SK-N-MC (cell line): ENCODE data around the gene PCGF3.
"Not testable (repeated sequence)": the region's sequence is repeated elsewhere in the genome, so short reads cannot be mapped to it uniquely, and the experiment has no call there.

Experiments used
- DNase-seq: peaks from one replicate; pipeline ENCODE4 v3.0.0-alpha.2; 2011; ENCODE audit warnings: low read depth, low spot score
- H3K27ac ChIP-seq: fragments of 200-600 bp; sonication (generic); 2 replicates; pipeline ENCODE4 v1.5.1; 2016; ENCODE audit warnings: mixed run types
- H3K36me3 ChIP-seq: fragments of 200-600 bp; sonication (generic); 2 replicates; pipeline ENCODE4 v1.6.1; 2017; ENCODE audit warnings: antibody characterized with exemption, low read length, mixed read lengths; ENCODE audit not compliant: insufficient read depth
- H3K4me3 ChIP-seq: fragments of 200-600 bp; sonication (generic); 2 replicates; pipeline ENCODE4 v1.5.1; 2016
- H3K9ac ChIP-seq: fragments of 200-600 bp; sonication (generic); 2 replicates; pipeline ENCODE4 v1.8.0; 2017; ENCODE audit warnings: mixed run types, mixed read lengths; ENCODE audit not compliant: insufficient read length
- H3K9me3 ChIP-seq: fragments of 200-600 bp; sonication (generic); 2 replicates; pipeline ENCODE4 v1.6.1; 2017; ENCODE audit warnings: low read depth, mild to moderate bottlenecking, antibody characterized with exemption, low read length, moderate library complexity, mixed read lengths
- EZH2 ChIP-seq: fragments of 200-600 bp; sonication (generic); IDR thresholded peaks from one replicate; pipeline ENCODE4 v1.6.1; 2017; ENCODE audit warnings: antibody characterized with exemption
- FOXP2 ChIP-seq: optimal IDR thresholded peaks from 2 replicates; pipeline ENCODE3; 2011; ENCODE audit warnings: mild to moderate bottlenecking, moderate library complexity; ENCODE audit not compliant: insufficient read depth; ENCODE audit errors: extremely low read length, control extremely low read depth
- POLR2AphosphoS5 ChIP-seq: IDR thresholded peaks from 2 replicates; pipeline ENCODE4 v1.6.1; 2012; ENCODE audit warnings: mild to moderate bottlenecking, low read depth, low read length, borderline replicate concordance

The PCGF3 gene

GRCh38 chr4:744212-744841 is 38.7 kb downstream of the PCGF3 start:
- Histone ChIP-seq H3K9me3 (no peaks in the 10 kb centered on the region), H3K27ac (peak overlapping the region; percentile 48), H3K9ac (no peak overlapping the region), H3K4me3 (no peak overlapping the region), H3K36me3 (peaks cover 24% of the 10 kb centered on the region)
- TF ChIP-seq EZH2 (no peak), FOXP2 (no peak), POLR2AphosphoS5 (no peak)
- DNase-seq = no peak

GRCh38 chr4:747546-748170 is 42.0 kb downstream of the PCGF3 start:
- no peak overlapping the region for H3K27ac ChIP-seq
- H3K36me3 ChIP-seq = peaks cover 34% of the 10 kb centered on the region
- no peaks in the 10 kb centered on the region for H3K9me3 ChIP-seq
- no peak for DNase-seq
- H3K4me3 ChIP-seq = no peak overlapping the region
- no peak overlapping the region for H3K9ac ChIP-seq
- no peak for TF ChIP-seq EZH2
- TF ChIP-seq FOXP2 = no peak
- TF ChIP-seq POLR2AphosphoS5 = no peak

- Histone ChIP-seq H3K27ac (peak overlapping the region; percentile 67; the same call in 1 of the 2 replicates), H3K36me3 (peaks cover 42% of the 10 kb centered on the region), H3K9ac (no peak overlapping the region), H3K9me3 (no peaks in the 10 kb centered on the region), H3K4me3 (no peak overlapping the region)
- no peak for DNase-seq
- no peak for TF ChIP-seq EZH2
Measured at GRCh38 chr4:748461-748860, 42.8 kb downstream of the PCGF3 start.

GRCh38 chr4:749698-750666 is 44.4 kb downstream of the PCGF3 start:
- H3K36me3 ChIP-seq = peaks cover 55% of the 10 kb centered on the region
- peak overlapping the region; percentile 96 for H3K27ac ChIP-seq
- peak overlapping the region; percentile 58 for H3K9ac ChIP-seq
- peak overlapping the region; percentile 47 for H3K4me3 ChIP-seq
- DNase-seq = peak; percentile 28
- H3K9me3 ChIP-seq = no peaks in the 10 kb centered on the region
- TF ChIP-seq POLR2AphosphoS5 = no peak
- no peak for TF ChIP-seq FOXP2
- TF ChIP-seq EZH2 = no peak

GRCh38 chr4:751676-752075 is 46.0 kb downstream of the PCGF3 start:
- no peak overlapping the region for H3K27ac ChIP-seq
- H3K9ac ChIP-seq = no peak overlapping the region
- no peak for DNase-seq
- peaks cover 71% of the 10 kb centered on the region for H3K36me3 ChIP-seq
- H3K9me3 ChIP-seq = no peaks in the 10 kb centered on the region
- TF ChIP-seq EZH2 (no peak), POLR2AphosphoS5 (no peak), FOXP2 (no peak)
- H3K4me3 ChIP-seq = no peak overlapping the region

GRCh38 chr4:752196-752861 is 46.7 kb downstream of the PCGF3 start:
- DNase-seq = no peak
- Histone ChIP-seq H3K9ac (no peak overlapping the region), H3K36me3 (peaks cover 78% of the 10 kb centered on the region)

GRCh38 chr4:753186-753585 is 47.6 kb downstream of the PCGF3 start:
- not testable (repeated sequence) for H3K4me3 ChIP-seq, H3K27ac ChIP-seq, H3K9ac ChIP-seq, DNase-seq, H3K9me3 ChIP-seq
- H3K36me3 ChIP-seq = peaks cover 81% of the 10 kb centered on the region

More at GRCh38 chr4:752196-752861, 46.7 kb downstream of the PCGF3 start:
- H3K4me3 ChIP-seq = no peak overlapping the region
- TF ChIP-seq POLR2AphosphoS5 = no peak
- no peak for TF ChIP-seq EZH2
- no peak for TF ChIP-seq FOXP2
- H3K27ac ChIP-seq = no peak overlapping the region
- H3K9me3 ChIP-seq = no peaks in the 10 kb centered on the region

GRCh38 chr4:754221-755120 is 48.8 kb downstream of the PCGF3 start:
- no peak for DNase-seq
- H3K36me3 ChIP-seq = peaks cover 73% of the 10 kb centered on the region
- no peak overlapping the region for H3K4me3 ChIP-seq
- no peak overlapping the region for H3K27ac ChIP-seq
- TF ChIP-seq POLR2AphosphoS5 = no peak
- 0 out of 2 replicates have a peak, but pooled peaks cover 3% of the 10 kb centered on the region for H3K9me3 ChIP-seq
- no peak overlapping the region for H3K9ac ChIP-seq
